VCaP (cell line): ENCODE results near the gene RALBP1.

Source experiments
- H3K27ac ChIP-seq: fragments of 450-650 bp; 2 replicates; pipeline ENCODE4 v1.5.1; 2017
- CTCF ChIP-seq: fragments of 450-650 bp; conservative IDR thresholded peaks from 2 replicates; pipeline ENCODE4 v1.5.1; 2017; ENCODE audit warnings: mild to moderate bottlenecking, moderate library complexity

RALBP1 gene

GRCh38 chr18:9444549-9444948, 30.8 kb upstream of the RALBP1 start:
- no peak for TF ChIP-seq CTCF

GRCh38 chr18:9446839-9447238, 28.5 kb upstream of the RALBP1 start:
- no peak overlapping the region for H3K27ac ChIP-seq
- TF ChIP-seq CTCF = no peak

More at GRCh38 chr18:9444549-9444948, 30.8 kb upstream of the RALBP1 start:
- H3K27ac ChIP-seq = no peak overlapping the region

GRCh38 chr18:9447334-9447733, 28.0 kb upstream of the RALBP1 start:
- TF ChIP-seq CTCF = no peak
- H3K27ac ChIP-seq = no peak overlapping the region

GRCh38 chr18:9449600-9450414, 25.5 kb upstream of the RALBP1 start:
- peak overlapping the region; percentile 51 for H3K27ac ChIP-seq
- no peak for TF ChIP-seq CTCF

GRCh38 chr18:9450920-9451319, 24.4 kb upstream of the RALBP1 start:
- peak overlapping the region; percentile 51 for H3K27ac ChIP-seq

GRCh38 chr18:9453283-9453682, 22.0 kb upstream of the RALBP1 start:
- no peak for TF ChIP-seq CTCF
- no peak overlapping the region for H3K27ac ChIP-seq

GRCh38 chr18:9454061-9454703, 21.1 kb upstream of the RALBP1 start:
- no peak for TF ChIP-seq CTCF
- H3K27ac ChIP-seq = no peak overlapping the region
